OCI-M2 (cell line): ENCODE data around the gene MPPE1.

Experiments used
- DNase-seq: peaks from one replicate; lab custom pipeline; 2025; ENCODE audit not compliant: unreplicated experiment; lab: John Stamatoyannopoulos, UW

Gene MPPE1

DNA sequence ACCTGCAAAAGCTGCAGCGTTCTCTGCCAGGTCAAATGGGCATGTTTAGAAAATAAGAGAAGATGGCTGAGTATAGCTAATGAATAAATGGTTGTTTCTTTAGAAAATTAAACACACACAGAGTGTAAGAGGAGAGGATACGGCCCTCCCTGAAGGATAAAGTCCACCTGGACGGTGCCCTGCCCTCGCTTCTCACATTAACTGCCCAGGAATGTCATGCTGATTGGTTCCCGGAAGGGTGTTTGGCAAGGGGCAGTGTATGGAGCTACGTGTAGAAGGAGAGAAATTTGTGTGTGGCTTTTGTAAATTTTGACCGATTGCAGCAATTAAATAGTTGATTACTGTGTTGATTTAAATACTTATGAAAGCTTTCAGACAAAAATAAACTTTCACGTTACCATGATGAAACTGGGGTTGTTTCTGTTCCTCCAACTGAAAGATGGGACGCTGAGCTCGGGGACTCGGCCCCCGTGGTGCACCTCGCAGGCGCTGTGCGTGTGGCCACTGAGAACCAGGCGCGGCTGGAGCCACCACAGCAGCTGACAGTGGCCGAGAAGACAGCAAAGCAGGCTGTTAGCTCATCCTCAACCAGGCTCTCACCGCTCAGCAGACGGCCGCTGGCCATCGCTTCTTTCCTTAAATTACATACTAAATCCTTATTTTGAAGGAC, 22.7 kb downstream of the MPPE1 start:
- DNase-seq: no peak

DNA sequence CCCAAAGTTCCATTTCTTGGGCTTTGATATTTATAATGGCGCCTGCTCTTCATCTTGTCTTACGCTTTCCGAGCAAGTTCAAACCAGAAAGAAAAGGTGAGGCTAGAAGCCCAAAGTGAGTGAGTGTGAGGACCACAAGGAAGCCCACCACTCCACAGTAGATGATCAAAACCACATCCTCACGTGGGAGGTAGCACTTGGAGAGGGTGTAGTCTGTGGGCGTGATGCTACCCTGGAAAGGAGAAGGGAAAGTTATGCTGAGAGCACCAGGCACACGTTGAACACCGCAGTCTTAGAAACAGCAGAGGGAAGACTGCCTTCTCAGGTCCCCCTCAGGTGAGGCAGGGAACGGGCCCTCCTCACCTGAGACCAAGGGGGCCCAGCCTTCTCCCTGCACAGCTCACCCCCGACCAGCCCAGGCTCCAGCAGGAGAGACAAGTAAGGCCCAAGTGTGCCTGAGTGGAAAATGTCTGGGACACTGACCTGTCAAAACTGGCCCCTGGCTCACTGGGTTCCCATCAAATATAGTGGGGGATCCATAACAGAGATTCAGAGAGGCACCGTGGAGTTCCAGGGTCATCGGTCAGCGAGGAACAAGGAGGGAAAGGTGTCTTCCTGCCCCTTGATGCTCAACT, 23.6 kb downstream of the MPPE1 start:
- no peak for DNase-seq

DNA sequence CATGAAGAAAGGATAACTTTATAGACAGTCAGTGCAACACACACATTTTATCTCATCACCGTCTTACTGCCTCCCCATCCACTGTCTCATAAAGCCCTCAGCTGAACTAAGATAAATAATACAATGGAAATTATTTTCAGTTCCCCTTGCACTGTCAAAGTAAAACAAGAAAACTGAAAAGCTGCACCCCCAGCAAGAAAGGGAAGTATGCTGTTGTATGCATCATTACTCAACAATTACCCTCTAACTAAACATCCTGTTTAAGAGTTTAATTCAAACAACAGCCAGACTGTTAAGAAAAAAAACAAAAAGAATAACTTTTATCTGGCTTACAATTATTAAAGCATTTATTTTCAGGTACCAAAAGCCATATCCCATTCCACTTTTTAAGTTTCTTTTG, 25.0 kb downstream of the MPPE1 start:
- DNase-seq: no peak

DNA sequence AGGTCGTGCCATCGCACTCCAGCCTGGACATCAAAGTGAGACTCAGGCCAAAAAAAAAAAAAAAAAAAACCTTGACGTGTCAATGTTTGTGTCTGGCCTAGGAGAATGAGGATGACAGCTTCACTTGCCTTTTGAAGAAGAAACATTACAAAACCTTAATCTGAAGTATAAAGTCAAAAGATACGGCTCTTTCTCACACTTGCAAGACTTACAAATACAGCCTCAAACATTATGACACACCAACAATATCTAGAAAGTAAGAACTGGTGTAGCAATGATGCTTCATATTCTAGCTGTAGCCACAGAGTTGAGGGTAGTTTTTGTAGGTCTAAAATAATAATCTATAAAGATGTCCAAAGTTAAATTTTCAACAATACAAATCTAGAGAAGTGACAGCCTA, 25.5 kb downstream of the MPPE1 start:
- DNase-seq: no peak

DNA sequence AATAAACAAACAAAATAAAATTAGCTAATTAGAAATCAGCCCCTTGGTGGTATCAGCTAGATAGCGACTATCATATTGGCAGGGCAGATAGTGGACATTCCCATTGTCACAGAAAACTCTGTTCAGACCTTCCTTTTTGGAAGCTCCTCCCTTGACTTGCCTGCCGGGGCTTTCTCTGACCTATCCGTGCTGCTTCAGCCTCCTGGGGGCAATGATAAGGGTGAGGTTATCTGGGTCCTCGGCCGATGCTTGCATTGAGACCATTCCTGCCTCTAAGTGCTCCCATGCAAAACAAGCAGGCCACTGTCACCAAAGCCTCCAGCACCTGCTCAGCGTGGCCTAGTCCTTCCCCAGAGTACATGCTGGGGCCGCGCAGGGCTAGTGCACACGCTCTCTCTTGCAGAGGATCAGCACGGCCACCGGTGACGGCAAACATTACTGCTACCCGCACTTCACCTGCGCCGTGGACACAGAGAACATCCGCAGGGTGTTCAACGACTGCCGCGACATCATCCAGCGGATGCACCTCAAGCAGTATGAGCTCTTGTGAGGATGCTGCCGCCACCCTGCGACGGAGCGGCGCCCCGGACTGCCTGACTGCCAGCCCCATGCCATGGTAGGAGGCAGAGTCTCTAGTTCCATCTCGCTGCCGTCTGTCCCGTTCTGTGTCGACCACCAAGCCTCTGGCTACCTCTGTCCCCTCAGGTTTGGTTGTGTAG, 27.4 kb downstream of the MPPE1 start:
- DNase-seq: no peak

DNA sequence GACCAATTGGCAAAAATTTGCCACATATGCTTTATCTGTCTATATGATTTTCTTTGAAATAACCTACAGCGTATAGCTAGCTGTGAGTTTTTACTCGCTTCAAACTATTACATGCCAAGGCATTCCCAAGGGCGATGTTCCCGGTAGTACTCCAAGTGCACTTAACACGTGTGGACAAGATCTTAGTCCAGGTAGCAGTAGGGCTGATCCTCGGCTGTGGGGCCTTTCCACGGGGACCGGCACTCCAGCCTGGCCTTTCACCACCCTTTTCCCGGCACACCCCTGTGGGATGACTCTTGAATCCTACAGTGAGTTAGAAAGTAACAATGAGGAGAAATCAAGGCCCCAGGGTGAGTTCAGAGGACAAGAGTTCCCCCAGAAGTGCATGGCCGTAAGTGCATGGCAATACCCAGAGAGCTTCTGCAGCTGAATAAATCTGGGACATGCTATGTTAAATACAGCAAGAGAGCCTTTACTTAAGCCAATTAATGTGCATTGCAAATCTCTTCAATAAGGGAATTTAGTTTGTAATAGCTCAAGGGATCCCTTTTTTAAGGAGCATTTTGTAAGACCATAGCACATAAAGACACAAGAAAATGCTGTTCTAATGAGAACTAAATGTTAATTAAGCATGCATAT, 30.5 kb downstream of the MPPE1 start:
- no peak for DNase-seq

DNA sequence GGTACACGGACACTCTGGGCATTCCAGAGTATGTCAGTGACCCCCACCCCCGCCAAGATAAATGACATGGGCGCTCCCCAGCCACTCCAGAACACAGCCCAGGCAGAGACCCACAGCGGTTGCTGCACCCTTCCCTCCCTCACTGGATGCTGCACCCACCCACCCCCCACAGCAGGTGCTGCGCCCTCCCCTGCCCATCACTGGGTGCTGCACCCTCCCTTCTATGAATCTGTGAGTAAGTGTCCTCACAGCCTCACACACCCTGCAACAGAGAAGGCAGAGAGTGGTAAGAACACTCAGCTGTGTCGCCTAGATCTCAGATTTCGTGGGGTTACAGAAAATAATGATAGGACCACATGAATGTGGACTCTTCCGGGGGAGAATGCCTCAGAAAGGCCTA, 33.4 kb downstream of the MPPE1 start:
- DNase-seq: no peak

DNA sequence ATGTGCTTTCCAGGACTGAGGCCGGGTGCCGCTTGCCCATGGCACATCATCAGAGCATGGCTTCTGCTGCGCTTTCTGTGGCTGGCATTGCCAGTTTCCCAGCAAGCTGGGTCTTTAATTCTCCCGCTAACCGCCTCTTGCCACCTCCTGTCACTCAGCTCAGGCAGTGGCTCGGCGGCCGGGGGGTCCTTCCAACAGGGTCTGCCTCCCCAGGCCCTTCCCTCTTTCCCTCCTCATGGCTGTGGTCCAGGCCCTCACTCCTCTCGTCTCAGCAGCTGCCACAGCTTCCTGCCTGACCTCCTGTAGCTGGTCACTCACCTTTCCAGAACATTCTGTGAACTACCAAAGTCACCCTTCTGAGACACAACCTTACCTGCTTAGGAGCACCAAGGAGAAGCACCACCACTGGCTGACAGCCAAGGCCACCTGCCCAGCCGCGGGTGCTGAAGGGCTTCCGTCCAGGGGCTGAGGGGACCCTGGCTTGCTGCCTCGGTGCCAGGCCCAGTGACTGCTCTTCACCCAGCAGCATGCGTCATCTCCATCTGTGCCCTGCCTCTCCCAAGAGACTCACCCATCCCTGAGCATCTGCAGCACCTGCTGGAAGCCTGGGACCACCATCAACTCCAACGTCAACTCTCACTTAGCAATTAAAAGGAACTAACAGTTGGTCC, 34.3 kb downstream of the MPPE1 start:
- no peak for DNase-seq

DNA sequence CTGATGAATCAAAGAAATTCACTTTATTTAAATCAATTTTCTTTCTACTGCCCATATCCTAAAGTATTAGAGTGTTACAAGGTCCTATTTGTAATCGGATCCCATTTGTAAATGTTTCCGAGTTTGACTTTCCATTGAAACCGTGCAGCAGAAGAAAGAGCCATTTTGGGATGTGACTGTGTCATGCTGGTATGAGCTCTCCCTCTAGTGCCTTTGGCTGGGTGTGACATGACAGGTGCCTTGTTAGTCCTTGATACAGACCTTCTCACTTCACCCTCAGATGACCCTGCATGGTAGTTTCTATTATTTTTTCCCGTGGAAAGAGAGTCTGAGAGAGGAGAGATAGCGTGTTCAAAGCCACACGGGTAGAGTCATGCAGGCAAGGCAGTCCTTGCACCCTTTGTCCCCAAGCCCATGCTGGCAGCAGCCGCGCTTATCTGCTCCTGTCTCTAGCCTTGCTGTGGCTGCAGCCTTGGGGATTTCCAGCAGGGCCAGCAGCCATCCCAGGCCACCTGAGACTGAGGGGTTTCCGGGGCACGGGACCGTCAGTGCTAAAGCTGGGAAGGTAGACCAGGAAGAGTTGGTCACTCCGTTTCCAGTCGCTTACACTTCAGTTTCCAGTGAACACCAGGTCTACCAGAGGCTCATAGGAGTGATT, 35.5 kb downstream of the MPPE1 start:
- no peak for DNase-seq

DNA sequence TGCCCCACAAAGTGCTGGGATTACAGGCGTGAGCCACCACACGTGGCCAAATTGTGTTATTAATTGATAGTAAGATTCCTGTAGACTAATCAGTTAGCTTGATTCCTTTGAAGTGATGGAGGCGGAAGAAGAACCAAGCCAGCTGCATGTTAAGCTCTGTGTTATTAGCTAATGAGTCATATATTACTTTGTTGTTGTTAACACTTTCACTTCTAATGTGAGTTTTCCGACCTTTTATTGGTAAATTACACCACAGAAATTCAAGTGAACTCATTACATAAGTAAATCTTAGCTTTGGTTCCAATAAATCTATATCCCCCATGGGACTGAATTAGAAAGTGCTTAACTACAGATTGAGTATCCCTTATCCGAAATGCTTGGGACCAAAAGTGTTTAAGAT, 36.6 kb downstream of the MPPE1 start:
- DNase-seq: no peak

DNA sequence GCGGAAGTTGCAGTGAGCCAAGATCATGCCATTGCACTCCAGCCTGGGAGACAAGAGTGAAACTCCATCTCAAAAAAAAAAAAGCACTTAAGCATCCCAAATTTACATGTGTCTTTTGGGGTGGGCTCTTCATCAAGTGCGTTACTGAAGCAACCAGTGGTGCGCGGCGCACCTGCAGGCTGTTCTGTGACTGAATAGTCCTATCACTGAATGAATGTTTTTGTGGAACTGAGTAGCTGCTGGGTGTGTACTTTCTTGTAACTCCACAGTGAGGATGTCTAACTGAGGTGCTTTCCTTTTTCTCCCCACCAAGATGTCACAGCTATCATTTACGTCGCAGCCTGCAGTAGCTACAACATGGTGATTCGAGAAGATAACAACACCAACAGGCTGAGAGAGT, 39.9 kb downstream of the MPPE1 start:
- no peak for DNase-seq

DNA sequence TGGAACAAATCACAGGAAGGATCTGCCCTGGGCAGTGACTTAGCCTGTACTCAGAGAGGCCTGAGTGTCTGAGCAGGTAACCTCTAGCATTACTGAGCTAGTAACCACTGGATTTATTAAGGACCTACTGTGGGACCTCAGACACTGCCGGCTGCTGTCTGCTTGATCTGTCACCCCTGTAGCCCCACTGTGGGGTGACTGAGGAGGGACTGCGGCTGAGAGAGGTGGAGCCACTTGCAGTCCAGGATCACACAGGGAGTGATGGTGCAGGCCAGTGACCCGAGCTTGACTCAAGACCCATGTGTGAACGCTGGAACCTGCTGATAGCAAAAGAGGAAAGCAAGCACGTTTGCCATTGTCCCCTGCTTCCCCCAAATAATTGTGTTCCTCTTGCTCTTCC, 41.4 kb downstream of the MPPE1 start:
- DNase-seq: no peak

DNA sequence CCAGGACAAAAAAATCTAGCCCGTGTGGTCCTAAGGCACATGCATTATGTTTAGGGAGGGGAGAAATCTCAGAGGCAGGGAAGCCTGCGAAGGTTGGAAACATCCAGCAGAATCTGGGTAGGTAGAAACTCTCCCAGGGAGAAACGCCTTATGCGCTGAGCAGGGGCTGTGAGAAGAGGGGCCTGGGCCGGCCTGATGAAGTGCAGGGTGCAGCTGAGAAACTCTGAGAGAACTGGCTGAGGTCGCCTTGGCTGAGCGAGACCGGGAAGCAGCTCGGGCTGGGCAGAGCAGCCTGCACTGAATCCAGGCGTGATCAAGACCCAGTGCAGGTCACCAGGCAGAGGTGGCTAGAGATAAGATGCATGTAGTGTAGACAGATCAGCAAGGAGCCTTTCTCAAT, 41.8 kb downstream of the MPPE1 start:
- DNase-seq: no peak

DNA sequence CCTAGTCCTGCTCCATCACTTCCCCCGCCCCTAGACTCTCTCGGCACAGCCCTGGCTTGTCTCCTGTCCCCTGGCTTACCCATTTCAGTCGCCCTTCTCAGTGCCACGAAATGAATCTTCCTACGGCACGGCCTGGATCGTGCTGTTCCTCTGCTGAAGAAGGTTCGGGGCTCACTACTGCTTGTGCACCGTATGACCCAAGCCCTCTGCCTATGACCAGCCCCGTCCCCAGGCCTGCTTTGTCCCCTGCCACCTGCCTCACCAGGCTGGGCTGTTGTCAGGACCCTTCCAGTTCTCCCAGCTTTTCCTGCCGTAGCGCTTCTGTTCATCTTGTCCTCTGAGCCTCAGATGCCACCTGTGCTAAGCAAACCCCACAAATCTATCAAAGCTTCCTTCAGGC, 43.0 kb downstream of the MPPE1 start:
- no peak for DNase-seq

DNA sequence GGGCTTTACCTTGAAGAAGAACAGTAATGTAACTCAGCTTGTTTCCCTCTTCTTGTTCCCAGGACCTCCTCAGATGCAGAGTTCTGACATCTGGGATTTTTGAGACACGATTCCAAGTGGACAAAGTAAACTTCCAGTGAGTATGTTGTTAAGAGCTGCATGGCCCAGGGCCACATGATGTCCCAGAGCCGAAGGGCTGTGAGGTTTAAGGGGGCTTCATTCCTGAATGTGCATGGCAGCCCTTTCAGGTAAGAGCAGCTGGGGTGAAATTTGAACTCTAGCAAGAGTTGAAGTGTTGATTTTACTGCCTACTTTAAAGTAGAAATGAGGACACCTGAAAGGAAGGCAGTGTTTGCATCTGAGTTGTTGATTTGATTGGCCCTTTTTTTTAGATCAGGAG, 43.6 kb downstream of the MPPE1 start:
- no peak for DNase-seq

DNA sequence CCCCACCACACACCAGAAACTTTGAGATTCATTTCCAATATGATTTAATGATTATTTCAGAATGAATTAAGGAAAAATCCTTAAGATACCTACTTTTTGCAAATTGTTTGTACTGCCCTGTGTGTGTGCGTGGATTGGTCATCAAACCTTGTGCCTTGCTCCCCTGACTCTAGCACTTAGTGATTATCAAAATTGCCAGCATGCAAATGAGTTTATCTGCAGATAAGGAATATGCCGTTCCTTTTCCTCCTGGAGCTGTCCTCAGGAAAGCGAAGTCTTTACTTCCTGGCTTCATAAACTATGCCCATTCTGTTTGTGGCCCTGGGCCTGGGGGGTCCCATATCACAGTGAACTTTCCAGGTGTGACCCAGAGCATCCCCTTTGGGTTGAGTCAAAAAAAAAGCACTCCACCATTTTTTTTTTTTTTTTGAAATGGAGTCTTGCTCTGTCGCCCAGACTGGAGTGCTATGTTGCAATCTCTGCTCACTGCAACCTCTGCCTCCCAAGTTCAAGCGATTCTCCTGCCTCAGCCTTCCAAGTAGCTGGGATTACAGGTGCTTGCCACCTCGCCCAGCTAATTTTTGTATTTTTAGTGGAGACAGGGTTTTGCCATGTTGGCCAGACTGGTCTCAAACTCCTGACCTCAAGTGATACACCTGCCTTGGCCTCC, 45.5 kb downstream of the MPPE1 start:
- DNase-seq: no peak

DNA sequence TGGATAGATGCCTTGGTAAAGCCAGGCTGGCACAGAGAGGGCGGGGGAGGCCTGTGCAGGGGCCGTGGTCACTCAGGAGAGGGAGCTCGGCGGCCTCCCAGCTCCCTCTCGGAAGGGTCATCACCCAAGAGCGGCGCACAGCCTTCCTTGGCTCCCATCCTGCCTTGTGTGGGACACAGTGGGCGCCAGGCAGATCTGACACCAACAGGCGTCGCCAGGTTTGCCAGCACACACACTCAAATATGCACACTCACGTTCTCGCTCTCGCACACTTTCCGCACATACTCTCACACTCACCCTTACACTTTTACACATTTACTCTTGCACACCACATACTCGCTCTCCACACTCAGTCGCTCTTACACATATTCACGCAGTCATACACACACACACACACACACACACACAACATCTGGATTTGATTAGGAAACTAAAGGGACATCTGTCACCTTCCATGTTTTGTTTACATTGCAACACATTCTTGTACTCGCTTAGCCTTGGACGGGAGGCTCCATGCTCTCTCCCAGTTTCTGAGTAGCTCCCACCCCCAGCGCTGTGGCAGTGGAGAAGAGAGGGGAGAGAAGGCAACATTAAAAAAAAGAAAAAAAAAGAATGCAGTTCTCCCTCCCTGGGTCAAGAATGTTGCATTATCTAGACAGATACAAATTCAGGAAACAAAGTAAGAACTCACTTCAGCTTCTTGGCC, 46.4 kb downstream of the MPPE1 start:
- DNase-seq: no peak

DNA sequence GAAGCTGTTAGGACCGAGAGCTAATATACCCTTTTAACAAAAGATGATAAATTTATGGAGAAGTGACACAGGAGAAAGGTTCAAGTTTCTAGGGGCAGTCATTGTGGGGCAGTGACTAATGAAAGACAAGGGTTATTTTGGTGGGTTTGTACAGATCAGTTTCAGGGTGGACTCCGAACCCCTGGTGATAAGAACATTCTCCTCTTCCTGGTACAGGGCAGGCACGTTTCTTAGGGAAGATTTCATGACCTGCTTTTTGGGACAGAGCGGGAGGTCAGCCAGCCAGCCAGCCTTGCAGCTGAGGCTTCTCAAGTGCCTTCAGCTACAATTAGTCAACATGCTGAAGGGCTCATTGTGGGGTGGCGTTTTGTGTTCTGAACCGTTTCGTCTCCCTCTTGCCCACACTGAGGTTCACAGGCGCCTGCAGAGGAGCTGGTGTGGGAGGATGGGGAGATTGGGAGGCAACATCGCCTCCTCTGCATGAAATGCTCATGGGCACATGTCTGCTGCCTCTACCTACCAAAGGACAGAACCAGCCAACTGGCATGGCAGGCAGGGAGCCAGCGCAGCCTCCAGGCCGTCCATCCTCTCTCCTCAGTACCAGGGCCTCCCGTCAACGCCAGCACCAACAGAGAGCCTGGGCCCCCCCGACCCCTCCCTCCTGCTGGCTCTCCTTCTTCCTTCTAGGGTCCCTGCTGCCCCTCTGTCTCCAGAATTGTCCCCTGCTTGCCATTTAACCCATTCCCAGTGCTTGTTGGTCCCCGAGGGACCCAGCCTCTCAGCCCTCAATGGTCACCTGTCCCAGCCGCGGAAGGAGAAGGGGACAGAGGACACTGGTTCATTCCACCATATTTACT, 47.3 kb downstream of the MPPE1 start:
- DNase-seq: no peak

DNA sequence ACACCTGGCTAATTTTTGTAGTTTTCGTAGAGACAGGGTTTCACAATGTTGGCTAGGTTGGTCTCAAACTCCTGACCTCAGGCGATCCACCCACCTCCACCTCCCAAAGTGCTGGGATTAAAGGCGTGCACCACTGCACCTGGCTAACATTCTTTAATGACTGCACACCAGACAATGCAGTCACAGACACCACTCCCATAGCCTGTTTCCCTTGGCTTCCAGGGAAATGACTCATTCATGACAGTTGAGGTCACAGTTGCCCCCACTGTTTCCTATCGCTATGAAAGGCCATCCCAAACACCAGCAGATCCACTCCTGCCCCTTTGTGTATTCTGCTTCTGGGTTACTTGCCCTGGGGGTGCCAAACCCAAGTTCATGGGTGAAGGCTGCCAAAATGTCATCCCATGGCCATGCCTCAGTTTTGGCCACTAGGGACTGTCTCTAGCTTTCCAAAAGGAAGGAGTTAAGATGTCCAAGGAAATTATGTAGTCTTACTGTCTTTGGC, 48.2 kb downstream of the MPPE1 start:
- no peak for DNase-seq
